Measurements from ENCODE around the gene SMTNL1. TPM values are rescaled to one million over a fixed set of nuclear protein-coding genes. Genes with fewer than 3 reads are reported as not detected.

The SMTNL1 gene
- total RNA-seq, 1 experiment from 2014 or later, result 0.26 TPM

DNA sequence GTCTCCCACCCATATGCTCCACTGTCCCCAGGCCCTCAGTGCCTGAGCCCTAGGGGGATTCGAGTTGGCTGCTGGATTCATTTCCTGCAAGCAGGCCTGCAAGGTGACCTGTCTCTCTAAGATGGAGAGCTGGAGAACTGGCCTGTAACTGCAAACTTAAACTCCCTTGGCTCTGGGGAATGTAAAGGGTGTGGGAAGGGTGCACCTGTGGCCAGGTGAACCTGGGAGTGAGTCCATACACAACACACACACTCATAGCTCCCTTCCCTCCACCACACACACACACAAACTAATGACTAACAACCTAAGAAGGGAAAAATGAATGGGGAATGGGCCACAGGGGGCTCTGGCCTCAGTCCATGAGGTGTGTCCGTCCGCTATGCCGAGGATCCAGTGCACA lies 14.5 kb downstream of the SMTNL1 start (continued):
- TF ChIP-seq PRRX2 (CRISPR knock-in tag; IDR thresholded peaks at IDR 0.05), result no peak
- TF ChIP-seq, protein P1, sequence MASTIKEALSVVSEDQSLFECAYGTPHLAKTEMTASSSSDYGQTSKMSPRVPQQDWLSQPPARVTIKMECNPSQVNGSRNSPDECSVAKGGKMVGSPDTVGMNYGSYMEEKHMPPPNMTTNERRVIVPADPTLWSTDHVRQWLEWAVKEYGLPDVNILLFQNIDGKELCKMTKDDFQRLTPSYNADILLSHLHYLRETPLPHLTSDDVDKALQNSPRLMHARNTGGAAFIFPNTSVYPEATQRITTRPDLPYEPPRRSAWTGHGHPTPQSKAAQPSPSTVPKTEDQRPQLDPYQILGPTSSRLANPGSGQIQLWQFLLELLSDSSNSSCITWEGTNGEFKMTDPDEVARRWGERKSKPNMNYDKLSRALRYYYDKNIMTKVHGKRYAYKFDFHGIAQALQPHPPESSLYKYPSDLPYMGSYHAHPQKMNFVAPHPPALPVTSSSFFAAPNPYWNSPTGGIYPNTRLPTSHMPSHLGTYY (CRISPR knock-in tag; IDR thresholded peaks at IDR 0.05), result no peak
- TF ChIP-seq TCF7 (CRISPR knock-in tag; IDR thresholded peaks at IDR 0.05; ENCODE audit: low read depth), result no peak
- TF ChIP-seq ZNF263 (CRISPR knock-in tag; IDR thresholded peaks at IDR 0.05; ENCODE audit: low read depth), result no peak
- no peak for TF ChIP-seq ZNF232 (CRISPR knock-in tag; IDR thresholded peaks at IDR 0.05)

DNA sequence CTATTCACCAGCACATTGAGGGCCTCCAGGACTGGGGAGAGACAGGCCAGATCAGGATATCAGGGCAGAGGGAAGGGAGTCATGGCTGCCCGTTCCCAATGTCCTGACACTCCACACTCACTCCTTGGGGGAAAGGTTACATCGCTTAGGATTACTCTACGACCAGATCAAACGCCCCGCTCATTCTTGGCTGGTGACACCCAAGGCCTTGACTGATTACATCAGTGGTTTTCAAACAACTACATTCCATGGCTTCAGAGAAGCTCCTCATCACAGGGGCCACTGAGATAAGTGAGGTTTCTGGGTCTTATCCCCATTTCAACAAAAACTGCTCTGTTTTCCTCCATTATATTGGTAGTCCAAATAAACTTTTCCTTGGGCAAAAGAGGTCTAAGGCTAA lies 15.1 kb downstream of the SMTNL1 start:
- Mint-ChIP-seq H3K27ac (peak overlapping the region; percentile 26; the same call in 1 of the 2 replicates), H3K36me3 (peaks cover 29% of the 10 kb centered on the region), H3K9me3 (no peaks in the 10 kb centered on the region), H3K4me3 (no peak overlapping the region), H3K27me3 (ENCODE audit: low read depth) (no peaks in the 10 kb centered on the region), H3K4me1 (peaks cover 9% of the 10 kb centered on the region)
- TF ChIP-seq GABPB1 (CRISPR knock-in tag; IDR thresholded peaks at IDR 0.05), result peak; percentile 86
- TF ChIP-seq TEAD4 (CRISPR knock-in tag; IDR thresholded peaks at IDR 0.05), result no peak
- POLR2A ChIA-PET, result no interaction called here
- ATAC-seq, result no peak
- CTCF ChIA-PET, result interaction anchor here (1.0 kb wide), 1 partner anchor 96 kb away, joined by 4 read pairs; no protein-coding TSS in a partner anchor
- DNase-seq (ENCODE audit: low spot score), result no peak

DNA sequence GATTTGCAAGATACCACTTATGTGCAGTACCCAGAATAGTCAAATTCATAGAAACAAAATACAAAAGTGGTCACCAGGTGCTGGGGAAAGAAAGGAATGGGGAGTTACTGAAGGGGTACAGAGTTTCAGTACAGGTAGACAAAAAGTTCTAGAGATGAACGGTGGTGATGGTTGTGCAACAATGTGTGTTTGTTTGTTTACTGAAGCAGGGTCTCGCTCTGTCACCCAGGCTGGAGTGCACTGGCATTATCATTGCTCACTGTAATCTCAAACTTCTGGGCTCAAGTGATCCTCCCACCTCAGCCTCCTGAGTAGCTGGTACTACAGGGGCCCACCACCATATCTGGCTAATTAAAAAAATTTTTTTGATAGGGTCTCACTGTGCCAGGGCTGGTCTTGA lies 18.0 kb downstream of the SMTNL1 start:
- Mint-ChIP-seq H3K36me3 (peaks cover 32% of the 10 kb centered on the region), H3K9me3 (no peaks in the 10 kb centered on the region)
- POLR2A ChIA-PET, result no interaction called here

DNA sequence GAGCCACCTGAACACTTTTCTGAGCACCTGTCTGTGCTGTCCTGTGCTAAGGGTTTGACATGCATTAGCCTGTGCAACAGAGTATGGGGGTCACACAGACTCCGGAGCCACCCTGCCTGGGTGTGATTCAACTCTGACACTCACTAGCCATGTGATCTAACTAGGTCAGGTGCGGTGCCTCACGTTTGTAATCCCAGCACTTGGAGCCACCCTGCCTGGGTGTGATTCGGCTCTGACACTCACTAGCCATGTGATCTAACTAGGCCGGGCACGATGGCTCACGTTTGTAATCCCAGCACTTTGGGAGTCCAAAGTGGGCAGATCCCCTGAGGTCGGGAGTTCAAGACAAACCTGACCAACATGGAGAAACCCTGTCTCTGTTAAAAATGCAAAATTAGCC lies 18.6 kb downstream of the SMTNL1 start:
- H3K4me3 Mint-ChIP-seq, result no peak overlapping the region
- CTCF ChIA-PET, result interaction anchor here (1.2 kb wide), 1 partner anchor 12 kb away, joined by 5 read pairs; the partner anchor contains the start of gene UBE2L6
- peaks cover 11% of the 10 kb centered on the region for H3K4me1 Mint-ChIP-seq
- H3K36me3 Mint-ChIP-seq, result peaks cover 32% of the 10 kb centered on the region
- H3K27ac Mint-ChIP-seq, result no peak overlapping the region; the same call in 1 of the 2 replicates
- ATAC-seq (no peak), DNase-seq (ENCODE audit: low spot score) (no peak)
- POLR2A ChIA-PET, result no interaction called here
- H3K27me3 Mint-ChIP-seq (ENCODE audit: low read depth), result no peaks in the 10 kb centered on the region
- H3K9me3 Mint-ChIP-seq, result no peaks in the 10 kb centered on the region
- TF ChIP-seq EMX1 (CRISPR knock-in tag; IDR thresholded peaks at IDR 0.05) (no peak), NR2C2 (CRISPR knock-in tag; IDR thresholded peaks at IDR 0.05) (no peak), TEAD1 (CRISPR knock-in tag; IDR thresholded peaks at IDR 0.05) (no peak)

More for the DNA sequence above, 18.0 kb downstream of the SMTNL1 start:
- TF ChIP-seq, protein P2, sequence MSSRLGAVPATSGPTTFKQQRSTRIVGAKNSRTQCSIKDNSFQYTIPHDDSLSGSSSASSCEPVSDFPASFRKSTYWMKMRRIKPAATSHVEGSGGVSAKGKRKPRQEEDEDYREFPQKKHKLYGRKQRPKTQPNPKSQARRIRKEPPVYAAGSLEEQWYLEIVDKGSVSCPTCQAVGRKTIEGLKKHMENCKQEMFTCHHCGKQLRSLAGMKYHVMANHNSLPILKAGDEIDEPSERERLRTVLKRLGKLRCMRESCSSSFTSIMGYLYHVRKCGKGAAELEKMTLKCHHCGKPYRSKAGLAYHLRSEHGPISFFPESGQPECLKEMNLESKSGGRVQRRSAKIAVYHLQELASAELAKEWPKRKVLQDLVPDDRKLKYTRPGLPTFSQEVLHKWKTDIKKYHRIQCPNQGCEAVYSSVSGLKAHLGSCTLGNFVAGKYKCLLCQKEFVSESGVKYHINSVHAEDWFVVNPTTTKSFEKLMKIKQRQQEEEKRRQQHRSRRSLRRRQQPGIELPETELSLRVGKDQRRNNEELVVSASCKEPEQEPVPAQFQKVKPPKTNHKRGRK (CRISPR knock-in tag; IDR thresholded peaks at IDR 0.05; ENCODE audit: borderline replicate concordance), result no peak
- TF ChIP-seq, protein P3, sequence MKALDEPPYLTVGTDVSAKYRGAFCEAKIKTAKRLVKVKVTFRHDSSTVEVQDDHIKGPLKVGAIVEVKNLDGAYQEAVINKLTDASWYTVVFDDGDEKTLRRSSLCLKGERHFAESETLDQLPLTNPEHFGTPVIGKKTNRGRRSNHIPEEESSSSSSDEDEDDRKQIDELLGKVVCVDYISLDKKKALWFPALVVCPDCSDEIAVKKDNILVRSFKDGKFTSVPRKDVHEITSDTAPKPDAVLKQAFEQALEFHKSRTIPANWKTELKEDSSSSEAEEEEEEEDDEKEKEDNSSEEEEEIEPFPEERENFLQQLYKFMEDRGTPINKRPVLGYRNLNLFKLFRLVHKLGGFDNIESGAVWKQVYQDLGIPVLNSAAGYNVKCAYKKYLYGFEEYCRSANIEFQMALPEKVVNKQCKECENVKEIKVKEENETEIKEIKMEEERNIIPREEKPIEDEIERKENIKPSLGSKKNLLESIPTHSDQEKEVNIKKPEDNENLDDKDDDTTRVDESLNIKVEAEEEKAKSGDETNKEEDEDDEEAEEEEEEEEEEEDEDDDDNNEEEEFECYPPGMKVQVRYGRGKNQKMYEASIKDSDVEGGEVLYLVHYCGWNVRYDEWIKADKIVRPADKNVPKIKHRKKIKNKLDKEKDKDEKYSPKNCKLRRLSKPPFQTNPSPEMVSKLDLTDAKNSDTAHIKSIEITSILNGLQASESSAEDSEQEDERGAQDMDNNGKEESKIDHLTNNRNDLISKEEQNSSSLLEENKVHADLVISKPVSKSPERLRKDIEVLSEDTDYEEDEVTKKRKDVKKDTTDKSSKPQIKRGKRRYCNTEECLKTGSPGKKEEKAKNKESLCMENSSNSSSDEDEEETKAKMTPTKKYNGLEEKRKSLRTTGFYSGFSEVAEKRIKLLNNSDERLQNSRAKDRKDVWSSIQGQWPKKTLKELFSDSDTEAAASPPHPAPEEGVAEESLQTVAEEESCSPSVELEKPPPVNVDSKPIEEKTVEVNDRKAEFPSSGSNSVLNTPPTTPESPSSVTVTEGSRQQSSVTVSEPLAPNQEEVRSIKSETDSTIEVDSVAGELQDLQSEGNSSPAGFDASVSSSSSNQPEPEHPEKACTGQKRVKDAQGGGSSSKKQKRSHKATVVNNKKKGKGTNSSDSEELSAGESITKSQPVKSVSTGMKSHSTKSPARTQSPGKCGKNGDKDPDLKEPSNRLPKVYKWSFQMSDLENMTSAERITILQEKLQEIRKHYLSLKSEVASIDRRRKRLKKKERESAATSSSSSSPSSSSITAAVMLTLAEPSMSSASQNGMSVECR (CRISPR knock-in tag; IDR thresholded peaks at IDR 0.05; ENCODE audit: borderline replicate concordance), result no peak
- TF ChIP-seq KAT7 (CRISPR knock-in tag; IDR thresholded peaks at IDR 0.05; ENCODE audit: borderline replicate concordance) (no peak), NFATC4 (CRISPR knock-in tag; IDR thresholded peaks at IDR 0.05) (no peak)
- H3K4me3 Mint-ChIP-seq, result no peak overlapping the region
- CTCF ChIA-PET, result interaction anchor here (1.7 kb wide), 1 partner anchor 210 kb away, joined by 3 read pairs; no protein-coding TSS in a partner anchor
- no peak for DNase-seq (ENCODE audit: low spot score)
- ATAC-seq, result no peak
- no peak overlapping the region; the same call in 1 of the 2 replicates for H3K27ac Mint-ChIP-seq
- peaks cover 9% of the 10 kb centered on the region for H3K4me1 Mint-ChIP-seq
- H3K27me3 Mint-ChIP-seq (ENCODE audit: low read depth), result no peaks in the 10 kb centered on the region

All from WTC11 (cell line).